ENCODE data around the gene RAG2.
"Not testable (repeated sequence)": the region's sequence is repeated elsewhere in the genome, so short reads cannot be mapped to it uniquely, and the experiment has no call there.

The RAG2 gene

GRCh38 chr11:36574486-36574885, 23.6 kb downstream of the RAG2 start:
- Histone ChIP-seq H3K4me1 (ENCODE audit: control insufficient read depth, insufficient read depth, low read length, poor library complexity, severe bottlenecking) (no peaks in the 10 kb centered on the region), H3K9me3 (ENCODE audit: control insufficient read depth, low read length) (no peaks in the 10 kb centered on the region), H3K27ac (ENCODE audit: low read depth, low read length, severe bottlenecking) (no peak overlapping the region), H3K36me3 (ENCODE audit: control insufficient read depth, insufficient read depth, low read length) (no peaks in the 10 kb centered on the region), H3K4me3 (ENCODE audit: extremely low read depth, insufficient read depth, low read length, poor library complexity, severe bottlenecking) (no peak overlapping the region)
- WGBS, 2 experiments (ENCODE audit: insufficient coverage in 2 of 2): 89 to 96% methylated on average over 8 of the region's 8 CpGs

- Histone ChIP-seq H3K4me1 (ENCODE audit: control insufficient read depth, insufficient read depth, low read length, poor library complexity, severe bottlenecking) (no peaks in the 10 kb centered on the region), H3K36me3 (ENCODE audit: control insufficient read depth, insufficient read depth, low read length) (no peaks in the 10 kb centered on the region), H3K4me3 (ENCODE audit: extremely low read depth, insufficient read depth, low read length, poor library complexity, severe bottlenecking) (no peak overlapping the region), H3K27ac (ENCODE audit: low read depth, low read length, severe bottlenecking) (no peak overlapping the region), H3K9me3 (ENCODE audit: control insufficient read depth, low read length) (no peaks in the 10 kb centered on the region)
- 75 to 94% methylated on average over 4 of the region's 4 CpGs for WGBS, 2 experiments (ENCODE audit: insufficient coverage in 2 of 2)
These were observed 28.9 kb downstream of the RAG2 start for GRCh38 chr11:36569095-36569494.

DNA sequence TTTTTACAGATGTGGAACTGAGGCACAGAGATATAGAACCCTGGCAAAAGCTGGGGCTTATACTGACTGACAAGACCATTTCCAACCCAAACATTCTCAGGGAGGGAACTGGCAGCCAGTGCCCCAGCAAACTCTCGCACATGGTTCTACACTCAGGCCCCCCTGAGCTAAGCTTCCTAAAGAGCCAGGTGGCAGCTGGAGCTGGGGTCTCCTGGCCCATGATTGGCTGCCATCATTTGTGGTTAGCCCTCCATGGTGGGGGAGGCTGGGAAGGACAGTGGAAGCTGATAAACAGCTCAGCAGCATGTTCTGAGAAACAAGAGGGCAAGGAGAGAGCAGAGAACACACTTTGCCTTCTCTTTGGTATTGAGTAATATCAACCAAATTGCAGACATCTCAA, 30.3 kb downstream of the RAG2 start, which contains the start of gene RAG1:
RAG1 (plus strand) TSS at position 314 of the 400 bp plus-strand sequence. CDS start 5,298 bp downstream, outside the sequence.
- Histone ChIP-seq H3K4me3 (ENCODE audit: extremely low read depth, insufficient read depth, low read length, poor library complexity, severe bottlenecking) (no peak within 1 kb of the TSS), H3K4me1 (ENCODE audit: control insufficient read depth, insufficient read depth, low read length, poor library complexity, severe bottlenecking) (no peaks in the 10 kb centered on the region), H3K36me3 (ENCODE audit: control insufficient read depth, insufficient read depth, low read length) (no peaks in the 10 kb centered on the region), H3K9me3 (ENCODE audit: control insufficient read depth, low read length) (no peaks in the 10 kb centered on the region), H3K27ac (ENCODE audit: low read depth, low read length, severe bottlenecking) (no peak within 1 kb of the TSS)
- 100% methylated on average over 1 of the region's 1 CpG for WGBS, 2 experiments (ENCODE audit: insufficient coverage in 2 of 2)

DNA sequence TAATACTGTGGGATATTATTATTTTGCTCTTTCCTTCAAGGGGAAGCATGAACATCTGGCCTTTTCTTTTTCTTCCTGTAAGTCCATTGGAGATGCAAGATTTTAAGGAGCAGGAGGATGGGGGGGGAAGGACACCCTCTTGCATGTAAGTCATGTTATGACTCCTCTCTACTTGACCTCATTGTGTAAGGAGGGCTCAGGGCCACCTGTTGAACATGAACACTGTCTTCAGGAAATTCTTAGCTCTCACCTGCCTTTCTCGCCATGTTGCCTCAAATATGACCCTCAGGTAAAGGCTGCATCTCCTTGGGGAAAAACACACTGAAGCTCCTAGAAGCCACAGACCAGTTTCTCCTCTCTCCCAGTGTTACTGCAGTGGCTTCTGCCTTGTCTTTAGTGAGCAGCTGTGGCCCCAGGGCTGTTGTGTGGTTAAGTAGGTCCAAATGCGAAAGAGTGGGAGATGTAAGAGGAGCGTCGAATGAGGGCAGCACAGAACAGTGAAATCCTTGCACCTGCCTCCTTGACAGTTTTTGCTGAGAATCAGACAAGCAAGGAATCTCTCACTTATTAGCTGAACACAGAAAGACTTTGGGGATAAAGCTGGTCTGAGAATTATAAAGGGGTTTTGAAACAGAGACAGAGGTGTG, 31.5 kb downstream of the RAG2 start:
- no peak overlapping the region for H3K4me3 ChIP-seq (ENCODE audit: extremely low read depth, insufficient read depth, low read length, poor library complexity, severe bottlenecking)
- no peak overlapping the region for H3K27ac ChIP-seq (ENCODE audit: low read depth, low read length, severe bottlenecking)
- no peaks in the 10 kb centered on the region for H3K4me1 ChIP-seq (ENCODE audit: control insufficient read depth, insufficient read depth, low read length, poor library complexity, severe bottlenecking)
- H3K36me3 ChIP-seq (ENCODE audit: control insufficient read depth, insufficient read depth, low read length): no peaks in the 10 kb centered on the region
- H3K9me3 ChIP-seq (ENCODE audit: control insufficient read depth, low read length): no peaks in the 10 kb centered on the region
- 83 to 90% methylated on average over 3 to 4 of the region's 4 CpGs for WGBS, 2 experiments (ENCODE audit: insufficient coverage in 2 of 2)

DNA sequence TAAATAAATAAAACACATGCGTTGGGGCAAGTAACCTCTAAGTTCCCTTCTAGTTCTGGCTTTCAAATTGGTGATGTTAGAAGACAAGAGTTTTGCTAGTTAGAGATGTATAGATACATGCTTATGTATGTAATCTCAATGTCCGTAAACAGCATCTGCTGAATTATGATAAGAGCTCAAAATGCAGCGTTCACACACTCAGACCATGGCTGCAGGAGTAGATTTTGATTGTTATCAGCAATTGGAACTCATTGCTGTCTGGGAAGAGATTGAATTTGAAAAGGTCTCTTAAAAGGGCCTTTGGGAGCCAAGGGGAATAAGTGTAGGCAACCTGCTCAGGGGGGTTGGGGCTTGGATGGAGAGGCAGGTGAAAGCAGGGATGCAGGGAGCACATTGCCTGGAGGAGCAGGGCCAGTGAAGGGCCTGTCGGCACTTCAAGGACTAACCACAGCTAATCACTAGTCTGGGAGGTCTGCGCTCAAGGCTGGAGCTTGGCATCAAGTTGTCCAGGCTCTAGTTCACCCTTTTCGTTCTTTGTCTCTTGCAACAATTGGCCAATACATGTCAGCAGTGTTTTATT, 32.9 kb downstream of the RAG2 start:
- no peak overlapping the region for H3K4me3 ChIP-seq (ENCODE audit: extremely low read depth, insufficient read depth, low read length, poor library complexity, severe bottlenecking)
- H3K4me1 ChIP-seq (ENCODE audit: control insufficient read depth, insufficient read depth, low read length, poor library complexity, severe bottlenecking): no peaks in the 10 kb centered on the region
- no peaks in the 10 kb centered on the region for H3K9me3 ChIP-seq (ENCODE audit: control insufficient read depth, low read length)
- H3K36me3 ChIP-seq (ENCODE audit: control insufficient read depth, insufficient read depth, low read length): no peaks in the 10 kb centered on the region
- 87 to 92% methylated on average over 5 of the region's 6 CpGs for WGBS, 2 experiments (ENCODE audit: insufficient coverage in 2 of 2)
- H3K27ac ChIP-seq (ENCODE audit: low read depth, low read length, severe bottlenecking): no peak overlapping the region

GRCh38 chr11:36564376-36565030, 33.5 kb downstream of the RAG2 start:
- no peaks in the 10 kb centered on the region for H3K9me3 ChIP-seq (ENCODE audit: control insufficient read depth, low read length)
- 43 to 58% methylated on average over 8 of the region's 15 CpGs for WGBS, 2 experiments (ENCODE audit: insufficient coverage in 2 of 2)
- H3K4me3 ChIP-seq (ENCODE audit: extremely low read depth, insufficient read depth, low read length, poor library complexity, severe bottlenecking): no peak overlapping the region
- no peaks in the 10 kb centered on the region for H3K4me1 ChIP-seq (ENCODE audit: control insufficient read depth, insufficient read depth, low read length, poor library complexity, severe bottlenecking)
- H3K27ac ChIP-seq (ENCODE audit: low read depth, low read length, severe bottlenecking): no peak overlapping the region
- H3K36me3 ChIP-seq (ENCODE audit: control insufficient read depth, insufficient read depth, low read length): no peaks in the 10 kb centered on the region

- Histone ChIP-seq H3K9me3 (ENCODE audit: control insufficient read depth, low read length) (no peaks in the 10 kb centered on the region), H3K36me3 (ENCODE audit: control insufficient read depth, insufficient read depth, low read length) (no peaks in the 10 kb centered on the region), H3K4me1 (ENCODE audit: control insufficient read depth, insufficient read depth, low read length, poor library complexity, severe bottlenecking) (no peaks in the 10 kb centered on the region), H3K27ac (ENCODE audit: low read depth, low read length, severe bottlenecking) (no peak overlapping the region), H3K4me3 (ENCODE audit: extremely low read depth, insufficient read depth, low read length, poor library complexity, severe bottlenecking) (no peak overlapping the region)
- no CpG with 5 or more reads among the region's 4 CpGs for whole genome bisulfite sequencing, 2 experiments (ENCODE audit: insufficient coverage in 2 of 2)
These were observed 39.2 kb downstream of the RAG2 start for GRCh38 chr11:36558571-36559413.

DNA sequence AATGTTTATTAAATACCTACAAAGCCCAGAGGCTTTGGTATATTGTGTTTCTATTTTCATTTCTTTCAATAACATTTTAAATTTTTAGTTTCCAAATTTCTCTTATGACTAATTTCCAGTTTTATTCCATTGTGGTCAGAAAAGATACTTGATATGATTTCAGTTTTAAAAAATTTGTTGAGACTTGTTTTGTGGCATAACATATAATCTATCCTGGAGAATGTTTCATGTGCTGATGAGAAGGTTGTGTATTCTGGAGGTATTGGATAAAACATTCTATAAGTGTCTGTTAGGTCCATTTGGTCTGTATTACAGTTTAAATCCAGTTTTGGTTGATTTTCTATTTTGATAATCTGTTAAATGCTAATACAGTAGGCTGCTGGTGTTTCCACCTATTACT, 40.0 kb downstream of the RAG2 start:
- no peaks in the 10 kb centered on the region for H3K9me3 ChIP-seq (ENCODE audit: control insufficient read depth, low read length)
- no peaks in the 10 kb centered on the region for H3K4me1 ChIP-seq (ENCODE audit: control insufficient read depth, insufficient read depth, low read length, poor library complexity, severe bottlenecking)
- H3K4me3 ChIP-seq (ENCODE audit: extremely low read depth, insufficient read depth, low read length, poor library complexity, severe bottlenecking): no peak overlapping the region
- no peaks in the 10 kb centered on the region for H3K36me3 ChIP-seq (ENCODE audit: control insufficient read depth, insufficient read depth, low read length)
- no peak overlapping the region for H3K27ac ChIP-seq (ENCODE audit: low read depth, low read length, severe bottlenecking)

- not testable (repeated sequence) for H3K4me1 ChIP-seq (ENCODE audit: control insufficient read depth, insufficient read depth, low read length, poor library complexity, severe bottlenecking); H3K4me3 ChIP-seq (ENCODE audit: extremely low read depth, insufficient read depth, low read length, poor library complexity, severe bottlenecking); H3K9me3 ChIP-seq (ENCODE audit: control insufficient read depth, low read length); H3K27ac ChIP-seq (ENCODE audit: low read depth, low read length, severe bottlenecking); H3K36me3 ChIP-seq (ENCODE audit: control insufficient read depth, insufficient read depth, low read length)
- 94 to 97% methylated on average over 5 to 14 of the region's 17 CpGs for WGBS, 2 experiments (ENCODE audit: insufficient coverage in 2 of 2)
These were observed 40.6 kb downstream of the RAG2 start for GRCh38 chr11:36557390-36557789.

- WGBS, 2 experiments (ENCODE audit: insufficient coverage in 2 of 2): 83 to 100% methylated on average over 1 of the region's 1 CpG
- Histone ChIP-seq H3K27ac (ENCODE audit: low read depth, low read length, severe bottlenecking) (no peak overlapping the region), H3K4me3 (ENCODE audit: extremely low read depth, insufficient read depth, low read length, poor library complexity, severe bottlenecking) (no peak overlapping the region), H3K9me3 (ENCODE audit: control insufficient read depth, low read length) (no peaks in the 10 kb centered on the region), H3K4me1 (ENCODE audit: control insufficient read depth, insufficient read depth, low read length, poor library complexity, severe bottlenecking) (no peaks in the 10 kb centered on the region), H3K36me3 (ENCODE audit: control insufficient read depth, insufficient read depth, low read length) (no peaks in the 10 kb centered on the region)
These were observed 47.5 kb downstream of the RAG2 start for GRCh38 chr11:36550385-36551115.
